GM18951 (cell line): ENCODE data around the gene ENTPD6.
"Not testable (repeated sequence)": the region's sequence is repeated elsewhere in the genome, so short reads cannot be mapped to it uniquely, and the experiment has no call there.

Source experiments
- POLR2A ChIP-seq: IDR thresholded peaks from 4 replicates; pipeline ENCODE4 v1.6.1; 2011; ENCODE audit warnings: mild to moderate bottlenecking; ENCODE audit not compliant: insufficient read length, insufficient read depth; ENCODE audit errors: extremely low read depth
- in situ Hi-C: fragments of 300-500 bp; cut with MboI; formaldehyde crosslinking; loops from one replicate; pipeline ENCODE4 v1.12.0; 2022; ENCODE audit warnings: low sequenced_read_pairs, mixed read lengths, inconsistent platforms; ENCODE audit not compliant: unreplicated experiment

ENTPD6 gene

GRCh38 chr20:25239387-25240370 lies 44.2 kb downstream of the ENTPD6 start:
- no peak for TF ChIP-seq POLR2A
- in situ Hi-C loops = no loop called here

- in situ Hi-C loops = not testable (repeated sequence)
Measured at GRCh38 chr20:25240851-25241658, 45.5 kb downstream of the ENTPD6 start.

GRCh38 chr20:25241659-25241955 lies 46.1 kb downstream of the ENTPD6 start:
- in situ Hi-C loops = not testable (repeated sequence)

- no peak for TF ChIP-seq POLR2A
- in situ Hi-C loops = no loop called here
Measured at GRCh38 chr20:25242231-25242630, 46.7 kb downstream of the ENTPD6 start.

GRCh38 chr20:25243416-25243979 lies 48.0 kb downstream of the ENTPD6 start:
- in situ Hi-C loops = no loop called here
- no peak for TF ChIP-seq POLR2A

GRCh38 chr20:25244976-25245375 lies 49.5 kb downstream of the ENTPD6 start:
- no peak for TF ChIP-seq POLR2A
- in situ Hi-C loops = no loop called here

GRCh38 chr20:25245461-25245860 lies 49.9 kb downstream of the ENTPD6 start:
- in situ Hi-C loops = no loop called here
- no peak for TF ChIP-seq POLR2A

GRCh38 chr20:25246182-25246999 lies 50.9 kb downstream of the ENTPD6 start:
- TF ChIP-seq POLR2A = no peak
- in situ Hi-C loops = no loop called here

GRCh38 chr20:25247000-25247517 lies 51.5 kb downstream of the ENTPD6 start:
- TF ChIP-seq POLR2A = no peak
- in situ Hi-C loops = no loop called here

GRCh38 chr20:25247518-25247955 lies 52.0 kb downstream of the ENTPD6 start:
- in situ Hi-C loops = no loop called here
- TF ChIP-seq POLR2A = no peak

GRCh38 chr20:25247956-25248785 lies 52.7 kb downstream of the ENTPD6 start, which contains the start of gene PYGB:
PYGB (plus strand) TSS chr20:25248085; CDS start chr20:25248179, 94 bp downstream.
- in situ Hi-C loops = no loop called here
- peak; percentile 88 for TF ChIP-seq POLR2A

GRCh38 chr20:25248786-25249172 lies 53.3 kb downstream of the ENTPD6 start:
- in situ Hi-C loops = no loop called here
- no peak for TF ChIP-seq POLR2A
